CD4-positive, alpha-beta T cell treated with Interleukin-15 for 4 hours (primary cell): ENCODE data around the gene LATS2.
"Not testable (repeated sequence)": the region's sequence is repeated elsewhere in the genome, so short reads cannot be mapped to it uniquely, and the experiment has no call there.

Experiments
- DNase-seq: peaks from one replicate; pipeline ENCODE4 v3.0.0-alpha.2; 2020; ENCODE audit warnings: low spot score

LATS2 gene

DNA sequence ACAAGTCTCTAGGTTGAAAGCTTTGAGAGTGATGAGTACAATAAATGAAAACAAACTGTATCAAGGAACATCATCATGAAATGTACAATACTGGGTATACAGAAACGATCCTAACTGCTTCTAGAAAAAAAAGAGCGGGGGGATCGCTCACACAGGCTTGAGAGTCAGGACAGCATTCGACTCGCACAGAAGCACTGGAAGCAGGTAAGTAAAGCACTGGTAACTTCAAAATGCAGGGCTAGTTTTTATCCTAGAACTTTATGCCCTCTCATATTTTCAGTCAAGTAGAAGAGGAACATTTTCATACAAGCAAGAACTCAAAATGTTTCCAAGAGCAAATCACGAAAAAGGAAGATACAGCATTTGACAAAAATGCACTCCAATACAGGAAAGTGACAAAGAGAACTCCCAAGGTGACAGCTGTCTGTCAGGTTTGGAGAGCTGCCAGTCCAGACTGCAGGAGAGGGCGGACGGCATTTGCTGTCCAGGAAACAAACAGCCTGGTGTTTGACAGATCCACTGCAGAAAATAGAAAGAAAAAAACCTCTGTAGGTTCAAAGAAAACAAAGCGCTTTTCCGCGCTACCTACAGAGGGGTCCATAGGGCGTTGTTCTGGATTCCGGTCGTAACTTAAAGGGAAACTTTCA is 100.6 kb downstream of the LATS2 start:
- no peak for DNase-seq

DNA sequence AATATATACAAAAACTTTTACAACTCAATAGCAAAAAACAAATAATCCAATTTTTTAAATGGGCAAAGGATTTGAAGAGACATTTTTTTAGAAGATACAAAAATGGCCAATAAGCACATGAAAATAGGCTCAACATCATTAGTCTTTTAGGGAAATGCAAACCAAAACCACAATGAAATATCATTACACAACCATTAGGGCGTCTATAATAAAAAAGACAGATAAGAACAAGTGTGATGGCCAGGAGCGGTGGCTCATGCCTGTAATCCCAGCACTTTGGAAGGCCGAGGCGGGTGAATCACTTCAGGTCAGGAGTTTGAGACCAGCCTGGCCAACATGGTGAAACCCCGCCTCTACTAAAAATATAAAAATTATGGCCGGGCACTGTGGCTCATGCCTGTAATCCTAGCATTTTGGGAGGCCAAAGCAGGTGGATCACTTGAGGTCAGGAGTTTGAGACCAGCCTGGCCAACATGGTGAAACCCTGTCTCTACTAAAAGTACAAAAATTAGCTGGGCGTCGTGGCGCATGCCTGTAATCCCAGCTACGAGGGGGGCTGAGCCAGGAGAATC is 104.3 kb downstream of the LATS2 start:
- not testable (repeated sequence) for DNase-seq

DNA sequence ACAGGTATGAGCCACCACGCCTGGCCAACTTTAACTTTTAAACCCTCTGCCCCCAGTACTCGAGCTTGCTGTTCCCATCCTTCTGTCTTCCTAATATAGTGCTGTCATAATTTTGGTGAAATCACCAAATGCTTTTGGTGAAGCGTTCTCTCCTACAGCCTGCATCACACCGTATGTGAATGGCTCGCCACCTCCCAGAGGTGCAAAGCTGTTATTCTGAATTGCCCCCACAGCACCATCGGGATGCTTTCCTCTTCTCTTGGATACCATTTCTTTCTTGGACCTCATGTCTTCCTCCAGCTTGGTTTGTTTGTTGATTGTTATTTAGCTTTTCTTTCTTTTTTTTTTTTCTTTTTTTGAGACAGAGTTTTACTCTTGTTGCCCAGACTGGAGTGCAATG is 105.9 kb downstream of the LATS2 start:
- DNase-seq = no peak

DNA sequence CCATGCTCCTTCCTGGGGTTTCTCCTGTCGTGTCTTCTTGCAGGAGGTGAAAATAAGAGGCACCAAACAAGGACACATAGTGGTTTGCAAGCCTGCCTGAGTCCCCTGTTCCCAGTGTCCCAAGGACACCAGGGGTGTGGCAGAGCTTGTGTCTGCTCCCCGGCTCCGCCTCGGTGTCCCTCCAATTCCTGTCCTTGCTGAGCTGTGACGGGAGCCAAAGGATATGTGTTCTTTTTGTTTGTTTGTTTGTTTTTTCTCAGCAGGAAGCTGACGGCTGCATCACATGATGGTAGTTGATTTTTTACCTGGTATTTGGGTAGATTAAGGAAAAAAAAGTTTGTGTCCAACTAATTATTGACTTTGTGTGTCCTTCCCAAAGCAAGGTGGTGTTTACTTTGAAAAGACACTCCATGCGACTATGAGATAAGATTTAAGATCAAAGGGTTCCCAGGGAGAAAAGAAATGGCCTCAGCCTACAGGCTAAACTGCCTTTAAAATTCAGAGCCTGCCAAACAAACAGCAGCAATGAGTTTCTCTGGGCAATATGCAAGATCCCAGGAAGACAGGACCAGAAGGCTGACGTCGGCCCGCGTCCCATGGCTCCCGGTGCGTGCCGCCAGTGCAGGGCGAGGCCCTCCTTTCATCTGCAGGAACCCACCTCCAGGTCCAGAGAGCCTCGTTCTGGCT is 108.0 kb downstream of the LATS2 start:
- no peak for DNase-seq

DNA sequence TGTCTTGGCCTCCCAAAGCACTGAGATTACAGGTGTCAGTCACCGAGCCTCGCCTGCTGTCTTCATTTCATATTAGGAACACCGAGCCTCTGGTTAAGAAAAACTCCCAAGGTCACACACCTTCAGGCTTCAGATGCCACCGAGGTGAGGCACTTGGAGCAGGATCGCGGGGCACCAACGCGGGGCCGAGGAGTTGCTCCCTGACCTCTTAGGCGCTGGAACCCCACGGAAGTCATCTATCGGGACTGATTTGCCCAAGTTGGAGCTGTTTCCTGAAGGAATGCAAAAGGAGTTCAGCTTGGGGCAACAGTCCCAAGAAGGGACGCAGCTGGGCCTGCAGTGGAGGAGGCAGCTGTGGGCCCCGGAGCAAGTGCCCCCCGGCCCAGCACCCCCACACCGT is 108.5 kb downstream of the LATS2 start:
- no peak for DNase-seq

DNA sequence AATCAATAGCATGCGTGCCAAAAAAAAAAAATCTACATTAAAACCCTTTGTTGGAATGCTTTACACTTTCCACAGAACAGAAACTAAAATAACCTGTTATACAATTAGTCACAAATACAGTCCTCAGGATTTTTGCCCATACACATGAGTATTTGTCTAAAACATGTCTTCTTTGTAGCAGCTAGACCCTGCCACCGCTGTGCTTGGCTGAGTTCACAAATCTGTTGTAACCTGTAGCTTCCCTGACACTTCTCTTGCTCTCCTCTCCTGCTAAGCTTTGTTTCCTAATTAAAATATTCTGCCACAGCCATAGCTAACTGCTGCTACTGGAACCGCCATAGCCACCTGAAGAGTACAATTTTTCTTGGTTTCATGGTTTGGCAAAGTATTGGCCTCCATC is 113.4 kb downstream of the LATS2 start:
- not testable (repeated sequence) for DNase-seq

DNA sequence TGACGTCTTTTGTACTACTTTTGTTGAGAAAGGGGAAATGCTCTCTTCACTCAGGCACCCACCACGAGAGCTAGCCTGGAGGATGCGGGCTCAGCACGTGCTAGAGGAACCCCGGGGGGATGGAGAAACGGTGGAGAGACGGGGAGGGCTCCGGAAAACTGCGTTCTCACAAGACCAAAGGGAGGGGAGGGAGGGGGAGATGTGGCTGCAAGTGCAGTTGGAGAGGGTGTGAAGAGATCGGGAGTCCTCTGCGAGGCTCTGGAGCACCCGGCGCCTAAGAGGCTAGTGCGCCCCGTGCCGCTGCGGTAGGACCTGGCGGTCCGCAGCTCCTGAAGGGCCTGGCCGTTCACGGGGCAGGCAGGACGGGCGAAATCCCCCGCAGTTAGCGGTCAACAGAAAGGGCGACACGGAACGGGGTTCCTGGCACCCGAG is 115.4 kb downstream of the LATS2 start:
- no peak for DNase-seq

DNA sequence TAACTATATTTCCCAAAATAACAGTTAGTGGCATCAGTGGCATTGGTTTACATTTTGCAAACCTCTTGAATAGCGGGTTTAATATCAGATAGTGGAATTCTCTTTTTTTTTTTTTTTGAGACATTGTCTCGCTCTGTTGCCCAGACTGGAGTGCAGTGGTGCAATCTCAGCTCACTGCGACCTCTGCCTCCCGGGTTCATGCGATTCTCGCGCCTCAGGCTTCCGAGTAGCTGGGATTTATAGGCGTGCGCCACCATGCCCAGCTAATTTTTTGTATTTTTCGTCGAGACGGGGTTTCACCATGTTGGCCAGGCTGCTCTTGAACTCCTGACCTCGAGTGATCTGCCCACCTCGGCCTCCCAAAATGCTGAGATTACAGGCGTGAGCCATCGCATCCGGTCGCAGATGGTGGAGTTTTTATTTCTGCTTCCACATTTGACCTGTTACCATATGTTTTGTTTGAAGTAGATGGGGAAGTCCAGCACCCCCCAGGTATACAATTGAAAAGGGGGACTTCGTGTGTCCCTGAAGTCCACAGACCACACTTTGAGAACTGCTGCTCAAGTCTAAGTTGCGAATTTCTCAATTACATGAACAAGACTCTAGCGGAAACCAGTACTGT is 118.3 kb downstream of the LATS2 start:
- no peak for DNase-seq

DNA sequence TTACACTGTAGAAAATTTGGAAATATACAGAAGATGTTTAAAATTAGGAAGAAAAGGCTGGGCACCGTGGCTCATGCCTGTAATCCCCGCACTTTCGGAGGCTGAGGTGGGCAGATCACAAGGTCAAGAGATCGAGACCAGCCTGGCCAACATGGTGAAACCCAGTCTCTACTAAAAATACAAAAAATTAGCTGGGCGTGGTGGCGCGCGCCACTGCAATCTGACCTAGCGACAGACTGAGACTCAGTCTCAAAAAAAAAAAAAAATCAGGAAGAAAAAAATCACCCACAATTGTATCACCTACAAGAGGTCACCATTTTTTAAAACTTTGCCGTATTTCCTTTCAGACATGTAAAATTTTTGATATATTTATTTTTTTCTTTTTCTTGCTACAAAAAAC is 120.9 kb downstream of the LATS2 start:
- not testable (repeated sequence) for DNase-seq

DNA sequence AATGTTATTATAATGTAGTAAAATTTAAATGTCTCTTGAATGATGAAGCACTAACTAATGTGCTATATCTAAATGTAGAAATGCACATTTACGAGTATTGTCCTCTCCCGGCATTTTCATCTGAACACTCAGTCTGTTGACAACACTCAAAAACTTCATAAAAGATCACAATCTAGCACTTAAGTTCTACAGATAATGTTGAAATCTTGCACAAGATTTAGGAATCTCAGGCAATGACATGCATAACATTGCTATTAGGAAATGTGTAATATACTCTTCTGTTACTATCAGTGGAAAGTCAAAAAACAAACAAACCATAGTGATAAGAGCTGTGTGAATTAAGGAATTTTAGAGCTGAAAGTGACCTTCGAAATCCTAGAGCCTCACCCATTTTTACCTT is 121.3 kb downstream of the LATS2 start:
- no peak for DNase-seq

DNA sequence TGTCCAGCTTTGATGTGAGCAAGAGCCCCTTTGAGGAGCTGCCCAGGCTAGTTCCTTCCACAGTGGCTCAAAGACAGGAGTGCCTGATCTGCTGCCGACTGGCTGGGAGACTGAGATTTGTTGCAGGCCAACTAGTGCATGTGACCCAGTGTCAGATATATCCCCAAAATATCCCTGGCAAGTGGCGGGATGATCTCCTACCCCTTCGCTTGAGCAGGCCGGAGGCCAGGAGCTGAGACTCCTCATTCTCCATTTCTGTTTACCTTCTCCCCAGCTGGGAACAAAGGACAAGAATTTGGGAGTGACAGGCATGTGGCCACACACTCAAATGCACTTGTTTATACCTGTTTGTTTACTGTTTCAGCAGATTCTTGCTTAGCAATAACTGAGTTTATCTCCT is 121.7 kb downstream of the LATS2 start:
- DNase-seq = no peak

DNA sequence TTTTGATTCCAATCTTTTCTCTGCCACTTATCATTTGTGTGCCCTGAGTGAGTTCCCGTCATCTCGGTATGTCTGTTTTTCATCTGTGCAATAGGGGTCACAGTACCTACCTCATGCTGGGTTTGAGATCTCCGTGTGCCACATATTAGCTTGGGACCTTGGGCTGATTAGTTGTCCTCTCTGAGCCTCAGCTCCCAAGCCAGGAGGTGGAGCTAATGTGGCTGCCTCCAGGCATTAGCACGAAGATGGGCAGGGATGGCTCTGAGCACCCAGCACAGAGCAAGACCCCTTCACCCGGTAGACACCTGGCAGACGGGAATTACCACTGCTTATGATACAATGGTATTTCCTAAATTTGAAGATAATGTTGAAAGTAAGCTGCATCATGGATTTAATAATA is 123.1 kb downstream of the LATS2 start:
- no peak for DNase-seq

DNA sequence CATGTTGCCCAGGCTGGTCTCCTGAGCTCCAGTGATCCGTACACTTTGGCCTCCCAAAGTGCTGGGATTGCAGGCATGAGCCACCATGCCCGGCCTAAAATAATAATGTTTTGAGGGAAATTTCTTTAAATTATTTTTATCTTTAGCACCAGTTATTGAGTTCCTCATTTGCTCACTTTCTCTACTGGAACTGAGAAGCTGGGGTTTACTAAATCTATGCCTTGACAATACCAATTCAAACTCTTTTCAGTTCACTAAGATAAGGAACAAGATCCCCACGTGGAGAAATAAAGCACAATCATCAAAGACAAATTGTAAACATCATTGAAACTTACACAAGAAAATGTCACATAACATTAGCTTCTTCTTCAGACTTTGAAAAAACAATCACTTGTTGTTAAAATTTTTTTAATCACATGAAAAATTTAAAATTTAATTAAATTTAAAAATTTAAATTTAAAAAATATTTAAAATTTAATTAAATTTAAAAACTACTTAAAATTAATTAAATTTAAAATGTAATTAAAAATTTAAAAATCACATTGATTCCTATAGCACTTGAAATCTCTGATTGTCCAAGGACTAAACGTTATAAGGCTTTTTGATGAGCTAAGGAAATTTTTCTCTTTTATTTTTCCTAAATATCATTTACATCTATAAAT is 133.7 kb downstream of the LATS2 start:
- no peak for DNase-seq

DNA sequence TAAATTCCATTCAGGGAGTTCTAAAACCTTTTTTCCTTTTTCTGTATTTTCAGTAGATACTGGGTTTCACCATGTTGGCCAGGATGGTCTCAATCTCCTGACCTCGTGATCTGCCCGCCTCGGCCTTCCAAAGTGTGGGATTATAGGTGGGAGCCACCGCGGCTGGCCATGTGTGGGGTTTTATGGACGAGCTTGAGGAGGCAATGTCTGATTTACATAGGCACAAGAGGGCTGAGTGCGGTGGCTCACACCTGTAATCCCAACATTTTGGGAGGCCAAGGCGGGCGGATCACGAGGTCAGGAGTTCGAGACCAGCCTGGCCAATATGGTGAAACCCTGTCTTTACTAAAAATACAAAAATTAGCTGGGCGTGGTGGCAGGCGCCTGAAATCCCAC is 136.0 kb downstream of the LATS2 start:
- DNase-seq = not testable (repeated sequence)

DNA sequence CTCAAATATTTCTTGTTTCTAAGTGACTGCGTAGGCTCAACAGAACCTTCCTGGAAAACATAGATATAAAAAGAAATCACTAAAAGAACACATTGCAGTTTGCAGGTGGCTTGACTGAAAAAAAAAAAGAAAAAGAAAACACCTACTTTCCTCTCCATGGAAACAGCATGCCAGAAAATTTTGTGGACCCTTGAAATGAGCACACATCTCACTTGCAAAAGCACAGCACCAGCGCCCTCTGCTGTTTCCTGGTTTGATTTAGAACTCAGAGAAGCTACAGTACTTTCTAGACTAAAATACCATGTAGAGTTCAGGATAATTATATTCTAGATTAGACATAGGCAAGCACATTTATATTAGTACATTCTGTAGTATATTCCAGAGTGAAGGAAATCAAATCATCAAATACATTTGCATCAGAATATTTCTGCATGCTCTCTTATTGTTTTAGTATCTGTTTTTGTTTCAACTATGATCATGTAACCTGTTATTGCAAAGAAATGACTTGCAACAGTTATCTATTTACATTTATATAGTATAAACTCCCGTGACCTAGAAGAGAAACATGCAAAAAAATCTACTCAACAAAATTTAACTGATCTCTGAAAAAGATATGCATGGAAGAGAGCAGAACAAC is 136.5 kb downstream of the LATS2 start:
- DNase-seq = peak; percentile 69

DNA sequence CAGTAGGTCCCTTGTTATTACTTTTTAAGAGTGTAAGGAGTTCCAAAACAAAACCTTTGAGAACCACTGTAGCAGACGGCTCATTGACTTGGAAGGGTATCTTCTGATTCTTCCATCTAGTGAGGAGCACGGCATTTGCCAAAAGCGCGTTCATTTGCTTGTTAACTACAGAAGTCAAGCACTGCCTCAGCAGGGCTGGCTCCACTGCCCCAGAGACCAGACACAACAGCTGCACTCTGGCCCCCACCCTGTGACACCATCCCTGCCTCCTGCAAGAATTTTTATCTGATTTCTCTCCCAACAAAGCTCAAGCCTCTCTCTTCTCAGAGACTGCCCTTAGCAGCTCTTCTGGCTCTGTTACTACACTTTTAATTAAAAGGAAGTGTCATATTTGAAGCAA is 138.1 kb downstream of the LATS2 start:
- no peak for DNase-seq
